GM23248 (cell line): ENCODE data around the gene NLRP2B. TPM values are rescaled to one million over a fixed set of nuclear protein-coding genes. Genes with fewer than 3 reads are reported as not detected.
"Not testable (repeated sequence)": the region's sequence is repeated elsewhere in the genome, so short reads cannot be mapped to it uniquely, and the experiment has no call there.

ENCODE experiments used
- DNase-seq: peaks from one replicate; pipeline ENCODE4 v3.0.0-alpha.2; 2015
- H2AFZ ChIP-seq: fragments of 200-600 bp; sonication (generic); 2 replicates; pipeline ENCODE4 v1.6.1; 2016; ENCODE audit warnings: antibody characterized with exemption
- H3F3A ChIP-seq: fragments of 200-600 bp; sonication (generic); 2 replicates; pipeline ENCODE4 v1.6.1; 2016; ENCODE audit warnings: mild to moderate bottlenecking, antibody characterized with exemption, mixed run types; ENCODE audit not compliant: insufficient read depth
- H3K27ac ChIP-seq: fragments of 200-600 bp; sonication (generic); 2 replicates; pipeline ENCODE4 v1.5.1; 2016; ENCODE audit warnings: mild to moderate bottlenecking
- H3K27me3 ChIP-seq: fragments of 200-600 bp; sonication (generic); replicated peaks from 2 replicates; pipeline ENCODE4 v1.6.1; 2016; ENCODE audit warnings: mild to moderate bottlenecking; ENCODE audit not compliant: insufficient read depth
- H3K36me3 ChIP-seq: fragments of 200-600 bp; sonication (generic); 2 replicates; pipeline ENCODE4 v1.6.1; 2016; ENCODE audit warnings: low read depth, mild to moderate bottlenecking
- H3K4me1 ChIP-seq: fragments of 200-600 bp; sonication (generic); 2 replicates; pipeline ENCODE4 v1.6.1; 2016; ENCODE audit warnings: mild to moderate bottlenecking; ENCODE audit not compliant: insufficient read depth
- H3K4me2 ChIP-seq: fragments of 200-600 bp; sonication (generic); one replicate; pipeline ENCODE4 v1.6.1; 2016; ENCODE audit warnings: mild to moderate bottlenecking; ENCODE audit not compliant: unreplicated experiment
- H3K4me3 ChIP-seq: fragments of 200-600 bp; sonication (generic); 2 replicates; pipeline ENCODE4 v1.5.1; 2016; ENCODE audit warnings: mild to moderate bottlenecking
- H3K79me2 ChIP-seq: fragments of 200-600 bp; sonication (generic); 2 replicates; pipeline ENCODE4 v1.6.1; 2016; ENCODE audit warnings: mild to moderate bottlenecking; ENCODE audit not compliant: insufficient read depth
- H3K9ac ChIP-seq: fragments of 200-600 bp; sonication (generic); 2 replicates; pipeline ENCODE4 v1.6.1; 2016; ENCODE audit warnings: mild to moderate bottlenecking
- H3K9me2 ChIP-seq: fragments of 200-600 bp; sonication (generic); 2 replicates; pipeline ENCODE4 v1.6.1; 2016; ENCODE audit warnings: mixed run types, mild to moderate bottlenecking, moderate library complexity; ENCODE audit not compliant: insufficient read depth
- H3K9me3 ChIP-seq: fragments of 200-600 bp; sonication (generic); one replicate; pipeline ENCODE4 v1.6.1; 2017; ENCODE audit warnings: low read depth
- H4K20me1 ChIP-seq: fragments of 200-600 bp; sonication (generic); 2 replicates; pipeline ENCODE4 v1.6.0; 2016; ENCODE audit not compliant: insufficient read depth
- EZH2 ChIP-seq: fragments of 200-600 bp; sonication (generic); IDR thresholded peaks from 2 replicates; pipeline ENCODE4 v1.6.1; 2018; ENCODE audit warnings: antibody characterized with exemption, mild to moderate bottlenecking; ENCODE audit not compliant: insufficient read depth, poor library complexity, severe bottlenecking
- EZH2phosphoT487 ChIP-seq: fragments of 200-600 bp; sonication (generic); IDR thresholded peaks from 2 replicates; pipeline ENCODE4 v1.6.1; 2018; ENCODE audit warnings: antibody characterized with exemption, moderate library complexity, mild to moderate bottlenecking, low read depth; ENCODE audit not compliant: insufficient read depth
- WGBS, 2 experiments: methylation state at CpG; one replicate each; pipeline ENCODE4 v1.1.6; 2015 to 2017; ENCODE audit warnings: low lambda C conversion rate in 2 of 2, low coverage in 1 of 2; ENCODE audit errors: missing lambda C conversion rate in 2 of 2; 5-methylcytosine and 5-hydroxymethylcytosine counted together
- in situ Hi-C: fragments of 300-500 bp; cut with MboI; formaldehyde crosslinking; loops from 2 replicates; pipeline ENCODE4 v1.15.0; 2020
- polyA plus RNA-seq: library from polyadenylated mRNA; unstranded; fragments of >200 nt; fragmentation: Nextera tagmentation; extraction: Ambion mirVana; gene quantifications from 2 replicates; pipeline ENCODE4 v1.2.1, GENCODE V29; 2016
- total RNA-seq: library from RNA; depleted of rRNA; stranded (reverse); fragments of >200 nt; shearing (Covaris generic); gene quantifications from 2 replicates; pipeline ENCODE4 v1.2.3, GENCODE V29; 2014; rRNA removed

Gene NLRP2B
- not detected in 2 replicates for total RNA-seq
- polyA plus RNA-seq, result not detected in 2 replicates

DNA sequence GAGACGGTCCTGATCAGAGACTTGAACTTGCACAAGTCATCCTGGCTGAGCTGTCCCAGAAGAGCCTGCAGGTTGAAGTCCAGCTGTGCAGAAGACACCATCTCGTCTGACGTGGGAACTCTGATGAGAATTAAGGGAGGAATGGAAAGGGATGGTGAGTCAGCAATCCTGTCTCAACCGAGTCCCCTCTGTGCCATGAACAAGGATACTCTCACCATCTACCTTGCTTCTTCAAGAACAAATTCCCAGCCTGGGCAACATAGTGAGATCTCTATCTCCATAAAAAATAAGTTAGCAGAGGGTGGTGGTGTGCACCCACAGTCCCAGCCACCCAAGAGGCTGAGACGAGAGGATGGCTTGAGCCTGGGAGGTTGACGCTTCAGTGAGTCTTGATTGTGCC is at the start of gene NLRP2B:
Gene NLRP2B, minus strand, starts transcription at position 101 of the 400 bp plus-strand sequence.
- no peaks in the 10 kb centered on the region for H3K9me2 ChIP-seq
- H3K27ac ChIP-seq, result no peak within 1 kb of the TSS
- no peaks in the 10 kb centered on the region for H3K27me3 ChIP-seq
- no peaks in the 10 kb centered on the region for H3K9me3 ChIP-seq
- no peak within 1 kb of the TSS for H3K9ac ChIP-seq
- no peaks in the 10 kb centered on the region for H3F3A ChIP-seq
- TF ChIP-seq EZH2phosphoT487, result no peak
- TF ChIP-seq EZH2, result no peak
- no peaks in the 10 kb centered on the region for H4K20me1 ChIP-seq
- H3K36me3 ChIP-seq, result no peaks in the 10 kb centered on the region
- H3K4me3 ChIP-seq, result no peak within 1 kb of the TSS
- no peak within 1 kb of the TSS for H3K4me2 ChIP-seq
- DNase-seq, result no peak
- no peaks in the 10 kb centered on the region for H3K4me1 ChIP-seq
- no peak within 1 kb of the TSS for H2AFZ ChIP-seq
- WGBS, 2 experiments, result 27 to 40% methylated on average over 1 to 6 of the region's 6 CpGs
- in situ Hi-C loops, result no loop called here
- no peaks in the 10 kb centered on the region for H3K79me2 ChIP-seq

DNA sequence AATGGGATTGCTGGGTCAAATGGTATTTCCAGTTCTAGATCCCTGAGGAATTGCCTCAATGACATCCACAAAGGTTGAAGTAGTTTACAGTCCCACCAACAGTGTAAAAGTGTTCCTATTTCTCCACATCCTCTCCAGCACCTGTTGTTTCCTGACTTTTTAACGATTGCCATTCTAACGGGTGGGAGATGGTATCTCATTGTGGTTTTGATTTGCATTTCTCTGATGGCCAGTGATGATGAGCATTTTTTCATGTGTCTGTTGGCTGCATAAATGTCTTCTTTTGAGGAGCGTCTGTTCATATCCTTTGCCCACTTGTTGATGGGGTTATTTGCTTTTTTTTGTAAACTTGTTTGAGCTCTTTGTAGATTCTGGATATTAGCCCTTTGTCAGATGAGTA is 45.9 kb upstream of the NLRP2B start:
- H3K36me3 ChIP-seq, H3K4me1 ChIP-seq, H4K20me1 ChIP-seq, H3K4me3 ChIP-seq, H3K9me3 ChIP-seq, H3F3A ChIP-seq, H3K79me2 ChIP-seq, H3K27me3 ChIP-seq, H3K4me2 ChIP-seq, DNase-seq, H2AFZ ChIP-seq, H3K27ac ChIP-seq, H3K9me2 ChIP-seq, in situ Hi-C loops, H3K9ac ChIP-seq: not testable (repeated sequence)
- 63 to 71% methylated on average over 2 to 3 of the region's 3 CpGs for WGBS, 2 experiments

DNA sequence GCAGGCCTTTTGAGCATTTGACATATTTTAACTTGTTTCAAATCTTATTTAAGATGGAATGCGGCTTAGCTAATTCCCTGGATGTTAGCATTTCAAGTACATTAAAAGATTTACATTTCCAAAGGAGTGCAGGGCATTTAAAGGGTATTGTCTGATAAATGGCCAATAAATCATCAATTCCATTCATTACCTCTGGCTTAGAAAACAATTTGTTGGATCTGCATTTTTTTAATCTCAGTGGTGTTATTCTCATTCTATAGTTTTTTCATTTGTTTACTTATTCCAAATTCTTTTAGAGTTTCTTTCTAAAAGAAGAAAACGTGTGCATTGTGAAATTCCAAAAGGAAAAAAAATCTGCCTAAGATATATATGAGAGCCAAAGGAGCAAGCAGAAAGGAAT is 1.3 kb upstream of the NLRP2B start:
- in situ Hi-C loops, result no loop called here
- H2AFZ ChIP-seq, result no peak overlapping the region

GRCh38 chrX:57678686-57679428 is 1.2 kb downstream of the NLRP2B start:
- H3K36me3 ChIP-seq, result no peaks in the 10 kb centered on the region
- no peak overlapping the region for H3K9ac ChIP-seq
- H3K4me3 ChIP-seq, result no peak overlapping the region
- WGBS, 2 experiments, result 57 to 63% methylated on average over 12 to 19 of the region's 37 CpGs
- H3K4me2 ChIP-seq, result no peak overlapping the region
- H3K4me1 ChIP-seq, result no peaks in the 10 kb centered on the region
- H3K27ac ChIP-seq, result no peak overlapping the region
- H3K27me3 ChIP-seq, result no peaks in the 10 kb centered on the region
- H4K20me1 ChIP-seq, result no peaks in the 10 kb centered on the region
- no peak for DNase-seq
- TF ChIP-seq EZH2phosphoT487 (no peak), EZH2 (no peak)
- H3K79me2 ChIP-seq, result no peaks in the 10 kb centered on the region
- H3F3A ChIP-seq, result no peaks in the 10 kb centered on the region
- in situ Hi-C loops, result no loop called here
- no peaks in the 10 kb centered on the region for H3K9me2 ChIP-seq
- H2AFZ ChIP-seq, result no peak overlapping the region
- H3K9me3 ChIP-seq, result no peaks in the 10 kb centered on the region

More for the DNA sequence above, 1.3 kb upstream of the NLRP2B start:
- H3K9me3 ChIP-seq, result no peaks in the 10 kb centered on the region
- no peaks in the 10 kb centered on the region for H3F3A ChIP-seq
- 9 to 12% methylated on average over 2 of the region's 2 CpGs for WGBS, 2 experiments
- no peaks in the 10 kb centered on the region for H3K4me1 ChIP-seq
- H3K79me2 ChIP-seq, result no peaks in the 10 kb centered on the region
- no peak overlapping the region for H3K4me3 ChIP-seq
- no peaks in the 10 kb centered on the region for H3K9me2 ChIP-seq
- no peak for DNase-seq
- no peaks in the 10 kb centered on the region for H3K27me3 ChIP-seq
- TF ChIP-seq EZH2, result no peak
- no peak for TF ChIP-seq EZH2phosphoT487
- H3K36me3 ChIP-seq, result no peaks in the 10 kb centered on the region
- no peak overlapping the region for H3K27ac ChIP-seq
- H3K4me2 ChIP-seq, result no peak overlapping the region
- no peaks in the 10 kb centered on the region for H4K20me1 ChIP-seq
- no peak overlapping the region for H3K9ac ChIP-seq
